GM13977 (cell line): ENCODE results near the gene HID1.

Experiments
- DNase-seq: peaks from one replicate; pipeline ENCODE4 v3.0.0; 2012; ENCODE audit warnings: low spot score
- in situ Hi-C: fragments of 300-500 bp; cut with MboI; formaldehyde crosslinking; loops from one replicate; pipeline ENCODE4 v1.12.0; 2022; ENCODE audit warnings: low sequenced_read_pairs, low pct_unique_long_range_greater_than_20kb, mixed read lengths, inconsistent platforms; ENCODE audit not compliant: unreplicated experiment
- TF ChIP-seq, protein P1 (sequence below): IDR thresholded peaks from 2 replicates; pipeline ENCODE4 v1.5.1; 2012; ENCODE audit warnings: mild to moderate bottlenecking, control low read depth; ENCODE audit not compliant: insufficient read depth; ENCODE audit errors: extremely low read depth, missing control alignments

Gene HID1

DNA sequence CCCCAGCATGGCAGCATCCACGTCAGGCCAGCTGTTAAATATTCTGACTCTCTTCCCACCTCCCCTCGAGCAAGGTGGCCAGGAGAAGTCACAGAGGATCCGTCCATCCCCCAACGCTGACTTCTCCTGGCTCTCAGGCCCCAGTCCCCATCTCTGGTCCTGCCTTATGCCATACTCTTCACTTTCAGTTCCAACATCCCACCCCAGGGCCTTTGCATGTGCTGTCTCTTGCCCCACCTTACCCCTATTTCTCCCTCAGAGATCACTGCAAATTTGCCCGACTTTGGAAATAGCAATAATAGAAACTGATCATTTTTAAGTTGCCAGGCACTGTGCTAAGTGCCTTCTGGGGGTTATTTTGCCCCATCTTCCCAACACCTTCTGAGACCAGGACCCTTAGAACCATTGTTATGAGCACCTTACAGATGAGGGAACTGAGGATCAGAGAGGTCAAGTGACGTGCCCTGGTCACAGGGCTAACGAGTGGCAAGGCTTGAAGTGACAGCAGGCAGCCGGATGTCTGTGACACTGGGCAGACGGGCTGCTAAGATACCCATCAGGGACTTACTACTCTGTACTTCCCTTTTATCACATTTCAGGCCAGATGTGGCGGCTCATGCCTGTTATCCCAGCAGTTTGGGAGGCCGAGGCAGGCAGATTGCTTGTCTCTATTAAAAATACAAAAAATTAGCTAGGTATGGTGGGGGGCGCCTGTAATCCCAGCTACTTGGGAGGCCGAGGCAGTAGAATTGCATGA lies 17.7 kb downstream of the HID1 start:
- DNase-seq: no peak
- in situ Hi-C loops: loop anchor here (10.0 kb wide), 1 partner anchor 250 kb away; the partner anchor contains the start of gene NUP85
- TF ChIP-seq, protein P1, sequence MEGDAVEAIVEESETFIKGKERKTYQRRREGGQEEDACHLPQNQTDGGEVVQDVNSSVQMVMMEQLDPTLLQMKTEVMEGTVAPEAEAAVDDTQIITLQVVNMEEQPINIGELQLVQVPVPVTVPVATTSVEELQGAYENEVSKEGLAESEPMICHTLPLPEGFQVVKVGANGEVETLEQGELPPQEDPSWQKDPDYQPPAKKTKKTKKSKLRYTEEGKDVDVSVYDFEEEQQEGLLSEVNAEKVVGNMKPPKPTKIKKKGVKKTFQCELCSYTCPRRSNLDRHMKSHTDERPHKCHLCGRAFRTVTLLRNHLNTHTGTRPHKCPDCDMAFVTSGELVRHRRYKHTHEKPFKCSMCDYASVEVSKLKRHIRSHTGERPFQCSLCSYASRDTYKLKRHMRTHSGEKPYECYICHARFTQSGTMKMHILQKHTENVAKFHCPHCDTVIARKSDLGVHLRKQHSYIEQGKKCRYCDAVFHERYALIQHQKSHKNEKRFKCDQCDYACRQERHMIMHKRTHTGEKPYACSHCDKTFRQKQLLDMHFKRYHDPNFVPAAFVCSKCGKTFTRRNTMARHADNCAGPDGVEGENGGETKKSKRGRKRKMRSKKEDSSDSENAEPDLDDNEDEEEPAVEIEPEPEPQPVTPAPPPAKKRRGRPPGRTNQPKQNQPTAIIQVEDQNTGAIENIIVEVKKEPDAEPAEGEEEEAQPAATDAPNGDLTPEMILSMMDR: no peak

DNA sequence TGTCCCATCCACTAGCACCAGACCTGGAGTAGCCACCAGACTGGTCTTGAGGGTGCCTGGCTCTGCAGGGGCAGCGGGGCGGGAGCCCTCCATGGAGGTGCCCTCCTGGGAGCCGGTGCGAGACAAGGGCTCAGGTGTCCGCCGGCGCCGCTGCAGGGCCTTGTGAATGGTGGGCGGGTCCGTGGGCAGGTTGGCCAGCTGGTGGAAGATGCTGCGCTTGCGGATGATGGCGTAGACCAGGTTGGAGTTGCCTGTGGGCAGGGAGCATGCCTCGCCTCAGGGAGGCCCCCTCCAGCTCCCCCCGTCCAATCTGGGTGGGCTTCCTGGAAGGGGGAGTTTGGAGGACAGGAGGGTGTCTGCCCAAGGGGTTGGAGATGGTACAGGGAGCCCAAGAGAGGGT lies 18.4 kb downstream of the HID1 start:
- TF ChIP-seq, protein P1: no peak
- no peak for DNase-seq
- in situ Hi-C loops: loop anchor here (10.0 kb wide), 1 partner anchor 251 kb away; the partner anchor contains the start of gene NUP85

- in situ Hi-C loops: loop anchor here (10.0 kb wide), 1 partner anchor 252 kb away; the partner anchor contains the start of gene NUP85
- no peak for DNase-seq
- TF ChIP-seq, protein P1: no peak
Observed at GRCh38 chr17:74953134-74953687, 19.3 kb downstream of the HID1 start.

- TF ChIP-seq, protein P1: no peak
- DNase-seq: no peak
- in situ Hi-C loops: loop anchor here (10.0 kb wide), 1 partner anchor 252 kb away; the partner anchor contains the start of gene NUP85
Observed at GRCh38 chr17:74952431-74953133, 20.0 kb downstream of the HID1 start.

DNA sequence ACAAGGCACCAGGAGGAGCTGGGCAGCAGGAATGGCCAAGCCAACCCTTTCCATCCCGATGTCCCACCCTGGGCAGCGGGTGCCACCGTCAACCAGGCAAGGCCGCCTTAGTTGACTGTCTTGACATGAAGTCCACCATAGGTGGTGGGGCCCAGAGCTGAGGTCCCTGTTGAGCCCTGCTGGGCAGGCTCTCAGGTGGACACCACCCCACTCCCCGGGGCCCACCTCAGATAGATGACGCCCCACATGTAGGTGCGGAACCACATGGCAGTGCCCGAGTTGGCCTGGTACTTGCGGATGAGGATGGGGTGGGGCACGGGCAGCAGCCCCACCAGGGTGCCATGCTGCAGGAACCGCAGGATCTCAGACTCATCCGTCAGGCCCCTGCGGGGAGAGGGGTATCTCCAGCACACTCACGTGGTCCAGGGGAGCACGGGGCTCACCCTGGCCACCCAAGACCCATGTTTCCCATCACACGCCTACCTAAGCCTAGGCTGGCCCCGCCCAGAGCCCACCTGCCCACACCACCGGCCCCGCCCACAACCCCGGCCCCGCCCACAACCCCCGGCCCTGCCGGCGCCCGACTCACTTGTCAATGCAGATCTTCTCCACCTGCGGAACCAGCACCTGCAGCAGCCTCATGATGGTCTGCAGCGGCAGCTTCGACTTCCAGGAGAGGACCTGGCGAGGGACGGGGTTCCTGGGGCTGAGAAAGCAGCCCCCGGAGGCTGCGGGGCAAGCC lies 20.7 kb downstream of the HID1 start:
- no peak for DNase-seq
- in situ Hi-C loops: loop anchor here (10.0 kb wide), 1 partner anchor 253 kb away; the partner anchor contains the start of gene NUP85
- TF ChIP-seq, protein P1: no peak

DNA sequence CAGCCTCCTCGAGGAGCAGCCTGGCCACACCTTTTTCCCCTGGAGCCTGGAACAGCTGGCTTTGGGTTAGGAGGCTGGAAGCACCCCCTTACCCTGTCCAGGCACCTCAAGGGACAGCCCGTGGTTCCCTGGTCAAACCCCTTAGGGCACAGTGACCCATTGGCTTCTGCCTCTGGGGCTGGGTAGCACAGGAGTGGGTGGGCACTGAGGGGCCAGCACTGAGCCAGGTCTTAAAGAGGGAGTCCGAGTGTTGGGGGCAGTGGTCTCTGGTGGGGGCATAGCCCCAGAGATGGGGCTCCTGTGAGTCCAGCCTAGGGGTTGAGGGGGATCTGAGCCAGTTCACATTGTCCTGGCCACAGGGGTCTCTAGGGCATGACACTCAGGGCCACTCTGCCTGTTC lies 21.5 kb downstream of the HID1 start:
- no peak for DNase-seq
- in situ Hi-C loops: loop anchor here (10.0 kb wide), 1 partner anchor 254 kb away; the partner anchor contains the start of gene NUP85
- TF ChIP-seq, protein P1: no peak
